Cardiac muscle cell (in vitro differentiated cells and primary cell): ENCODE data around the gene LELP1. TPM values are rescaled to one million over a fixed set of nuclear protein-coding genes. Genes with fewer than 3 reads are reported as not detected.

Experiments
- DNase-seq, 2 donors: peaks; one replicate each; pipeline versions ENCODE4 v3.0.0 to v3.0.0-alpha.2; 2010 to 2017; ENCODE audit warnings: low read depth in 1 of 2, low spot score in 1 of 2
- H3K27ac ChIP-seq: fragments of 200-600 bp; sonication (generic); 2 replicates; pipeline ENCODE4 v1.5.1; 2016
- H3K27me3 ChIP-seq: fragments of 200-600 bp; sonication (generic); 2 replicates; pipeline ENCODE4 v1.6.0; 2016; ENCODE audit warnings: control low read depth
- H3K36me3 ChIP-seq: fragments of 200-600 bp; sonication (generic); 2 replicates; pipeline ENCODE4 v1.5.1; 2016; ENCODE audit warnings: control low read depth
- H3K4me1 ChIP-seq: fragments of 200-600 bp; sonication (generic); 2 replicates; pipeline ENCODE4 v1.8.1; 2017; ENCODE audit warnings: low read depth, mild to moderate bottlenecking, mixed run types
- H3K4me3 ChIP-seq: fragments of 200-600 bp; sonication (generic); 2 replicates; pipeline ENCODE4 v1.5.1; 2016; ENCODE audit warnings: mild to moderate bottlenecking
- H3K9me3 ChIP-seq: fragments of 200-600 bp; sonication (generic); 2 replicates; pipeline ENCODE4 v1.5.1; 2017; ENCODE audit warnings: low read depth, mild to moderate bottlenecking, control low read depth
- CTCF ChIP-seq: IDR thresholded peaks from 2 replicates; pipeline ENCODE4 v1.5.1; 2012; ENCODE audit warnings: low read depth, mild to moderate bottlenecking, low read length
- polyA plus RNA-seq: library from polyadenylated mRNA; unstranded; fragments of >200 nt; fragmentation: Nextera tagmentation; extraction: Ambion mirVana; gene quantifications from 2 replicates; pipeline ENCODE4 v1.2.1, GENCODE V29; 2016
- total RNA-seq: library from RNA; depleted of rRNA; stranded (reverse); fragments of >200 nt; gene quantifications from 2 replicates; pipeline ENCODE4 v1.2.3, GENCODE V29; 2016

Gene LELP1
- total and polyA plus RNA-seq, 2 experiments from 2014 or later: not detected

- no peak overlapping the region for H3K27ac ChIP-seq
- H3K4me1 ChIP-seq: no peaks in the 10 kb centered on the region
- no peaks in the 10 kb centered on the region for H3K9me3 ChIP-seq
- H3K36me3 ChIP-seq: no peaks in the 10 kb centered on the region
- no peak for DNase-seq
- no peak overlapping the region for H3K4me3 ChIP-seq
- H3K27me3 ChIP-seq: no peaks in the 10 kb centered on the region
- no peak for TF ChIP-seq CTCF
Observed at GRCh38 chr1:153253076-153253475, 49.8 kb downstream of the LELP1 start.

- Histone ChIP-seq H3K36me3 (no peaks in the 10 kb centered on the region), H3K9me3 (no peaks in the 10 kb centered on the region), H3K27ac (no peak overlapping the region), H3K4me3 (no peak overlapping the region), H3K27me3 (peaks cover 2% of the 10 kb centered on the region), H3K4me1 (no peaks in the 10 kb centered on the region)
- TF ChIP-seq CTCF: no peak
- DNase-seq: no peak
Observed at GRCh38 chr1:153253693-153254092, 50.5 kb downstream of the LELP1 start.

Other genes with a start within 250 kb of the LELP1 start
- gene SPRR4, start 232.8 kb upstream of the LELP1 start, total RNA-seq: not detected in 2 replicates
- gene SPRR4, start 232.8 kb upstream of the LELP1 start, polyA plus RNA-seq: not detected in 2 replicates
- not detected in 2 replicates for gene SPRR1A, start 219.3 kb upstream of the LELP1 start, total RNA-seq
- gene SPRR1A, start 219.3 kb upstream of the LELP1 start, polyA plus RNA-seq: not detected in 2 replicates
- gene SPRR3, start 201.7 kb upstream of the LELP1 start, total RNA-seq: not detected in 2 replicates
- not detected in 2 replicates for gene SPRR3, start 201.7 kb upstream of the LELP1 start, polyA plus RNA-seq
- gene SPRR1B, start 172.2 kb upstream of the LELP1 start, total RNA-seq: not detected in 2 replicates
- gene SPRR1B, start 172.2 kb upstream of the LELP1 start, polyA plus RNA-seq: not detected in 2 replicates
- not detected in 2 replicates for gene SPRR2D, start 162.3 kb upstream of the LELP1 start, total RNA-seq
- not detected in 2 replicates for gene SPRR2D, start 162.3 kb upstream of the LELP1 start, polyA plus RNA-seq
- gene SPRR2A, start 145.9 kb upstream of the LELP1 start, total RNA-seq: not detected in 2 replicates
- not detected in 2 replicates for gene SPRR2A, start 145.9 kb upstream of the LELP1 start, polyA plus RNA-seq
- not detected in 2 replicates for gene SPRR2B, start 131.8 kb upstream of the LELP1 start, total RNA-seq
- gene SPRR2B, start 131.8 kb upstream of the LELP1 start, polyA plus RNA-seq: not detected in 2 replicates
- gene SPRR2E, start 108.9 kb upstream of the LELP1 start, total RNA-seq: not detected in 2 replicates
- gene SPRR2E, start 108.9 kb upstream of the LELP1 start, polyA plus RNA-seq: not detected in 2 replicates
- 2.9 and 5.1 TPM in 2 replicates for gene SPRR2F, start 89.9 kb upstream of the LELP1 start, total RNA-seq
- gene SPRR2F, start 89.9 kb upstream of the LELP1 start, polyA plus RNA-seq: 13.9 and 25.7 TPM in 2 replicates
- gene SPRR2G, start 52.5 kb upstream of the LELP1 start, total RNA-seq: not detected in 2 replicates
- gene SPRR2G, start 52.5 kb upstream of the LELP1 start, polyA plus RNA-seq: not detected in 2 replicates
- gene PRR9, start 14.2 kb downstream of the LELP1 start, total RNA-seq: not detected in 2 replicates
- not detected in 2 replicates for gene PRR9, start 14.2 kb downstream of the LELP1 start, polyA plus RNA-seq
- not detected in 2 replicates for gene LORICRIN, start 56.3 kb downstream of the LELP1 start, total RNA-seq
- 0.19 TPM in 1 of 2 replicates, not detected in the other for gene LORICRIN, start 56.3 kb downstream of the LELP1 start, polyA plus RNA-seq
- gene PGLYRP3, start 109.5 kb downstream of the LELP1 start, total RNA-seq: not detected in 2 replicates
- gene PGLYRP3, start 109.5 kb downstream of the LELP1 start, polyA plus RNA-seq: not detected in 2 replicates
- not detected in 2 replicates for gene PGLYRP4, start 145.4 kb downstream of the LELP1 start, total RNA-seq
- 0.33 TPM in 1 of 2 replicates, not detected in the other for gene PGLYRP4, start 145.4 kb downstream of the LELP1 start, polyA plus RNA-seq
- 0.74 and 1.3 TPM in 2 replicates for gene S100A9, start 154.4 kb downstream of the LELP1 start, total RNA-seq
- 3.0 TPM in 1 of 2 replicates, not detected in the other for gene S100A9, start 154.4 kb downstream of the LELP1 start, polyA plus RNA-seq
- gene S100A12, start 172.2 kb downstream of the LELP1 start, total RNA-seq: not detected in 2 replicates
- not detected in 2 replicates for gene S100A12, start 172.2 kb downstream of the LELP1 start, polyA plus RNA-seq
- gene S100A8, start 187.6 kb downstream of the LELP1 start, total RNA-seq: 1.9 TPM in 1 of 2 replicates, not detected in the other
- gene S100A8, start 187.6 kb downstream of the LELP1 start, polyA plus RNA-seq: 4.4 and 12.2 TPM in 2 replicates
- gene S100A7A, start 213.1 kb downstream of the LELP1 start, total RNA-seq: not detected in 2 replicates
- not detected in 2 replicates for gene S100A7A, start 213.1 kb downstream of the LELP1 start, polyA plus RNA-seq